Liver (tissue), 9 donors: ENCODE data around the gene CCNL1. TPM values are rescaled to one million over a fixed set of nuclear protein-coding genes. Genes with fewer than 3 reads are reported as not detected.
"Not testable (repeated sequence)": the region's sequence is repeated elsewhere in the genome, so short reads cannot be mapped to it uniquely, and the experiment has no call there.

ENCODE experiments used
- DNase-seq: peaks from one replicate; pipeline ENCODE4 v3.0.0-alpha.2; 2017; ENCODE audit warnings: low spot score
- H3K27ac ChIP-seq, 2 donors: one replicate each; pipeline ENCODE4 v1.7.0; 2013; ENCODE audit warnings: inconsistent platforms in 2 of 2, low read length in 2 of 2, control low read depth in 1 of 2, low read depth in 1 of 2, mild to moderate bottlenecking in 1 of 2
- H3K27me3 ChIP-seq, 4 donors: one replicate each; pipeline versions ENCODE4 v1.6.1 to v1.7.0; 2013; ENCODE audit warnings: low read length in 3 of 4, inconsistent platforms in 1 of 4, mild to moderate bottlenecking in 1 of 4, moderate library complexity in 1 of 4; ENCODE audit not compliant: control insufficient read depth in 4 of 4, insufficient read depth in 4 of 4
- H3K36me3 ChIP-seq, 4 donors: one replicate each; pipeline versions ENCODE4 v1.6.1 to v1.7.0; 2013; ENCODE audit warnings: low read length in 3 of 4, mild to moderate bottlenecking in 3 of 4, low read depth in 1 of 4, moderate library complexity in 1 of 4; ENCODE audit not compliant: control insufficient read depth in 4 of 4, insufficient read depth in 3 of 4
- H3K4me1 ChIP-seq, 4 donors: one replicate each; pipeline versions ENCODE4 v1.6.1 to v1.7.0; 2013; ENCODE audit warnings: low read length in 3 of 4, mild to moderate bottlenecking in 3 of 4, moderate library complexity in 1 of 4; ENCODE audit not compliant: control insufficient read depth in 4 of 4, insufficient read depth in 4 of 4
- H3K4me3 ChIP-seq, 3 donors: one replicate each; pipeline versions ENCODE4 v1.6.1 to v1.7.0; 2013; ENCODE audit warnings: low read length in 3 of 3, control low read depth in 1 of 3, low read depth in 1 of 3, mild to moderate bottlenecking in 1 of 3
- H3K9ac ChIP-seq, 2 donors: one replicate each; pipeline ENCODE4 v1.7.0; 2013; ENCODE audit warnings: low read length in 2 of 2, mild to moderate bottlenecking in 2 of 2, moderate library complexity in 2 of 2, control low read depth in 1 of 2, low read depth in 1 of 2
- H3K9me3 ChIP-seq, 4 donors: one replicate each; pipeline versions ENCODE4 v1.6.1 to v1.7.0; 2013; ENCODE audit warnings: low read length in 3 of 4; ENCODE audit not compliant: control insufficient read depth in 4 of 4
- FOXA1 ChIP-seq: IDR thresholded peaks from 2 replicates; pipeline ENCODE4 v1.6.1; 2016; ENCODE audit warnings: antibody characterized with exemption
- HNF4A ChIP-seq, 2 donors: conservative IDR thresholded peaks; 2 replicates each; pipeline ENCODE4 v1.6.1; 2016; ENCODE audit warnings: antibody characterized with exemption in 2 of 2, mild to moderate bottlenecking in 2 of 2
- HNF4G ChIP-seq: IDR thresholded peaks from 2 replicates; pipeline ENCODE4 v1.6.1; 2016; ENCODE audit warnings: antibody characterized with exemption
- NR2F2 ChIP-seq: IDR thresholded peaks from 2 replicates; pipeline ENCODE4 v1.6.1; 2016; ENCODE audit warnings: antibody characterized with exemption
- RXRA ChIP-seq, 2 donors: IDR thresholded peaks; 2 replicates each; pipeline ENCODE4 v1.6.1; 2017 to 2018; ENCODE audit warnings: antibody characterized with exemption in 2 of 2, mild to moderate bottlenecking in 1 of 2
- SP1 ChIP-seq: IDR thresholded peaks from 2 replicates; pipeline ENCODE4 v1.6.1; 2018; ENCODE audit warnings: antibody characterized with exemption, mild to moderate bottlenecking
- TAF1 ChIP-seq: conservative IDR thresholded peaks from 2 replicates; pipeline ENCODE4 v1.6.1; 2016; ENCODE audit warnings: antibody characterized with exemption, mild to moderate bottlenecking
- YY1 ChIP-seq: IDR thresholded peaks from 2 replicates; pipeline ENCODE4 v1.6.1; 2016; ENCODE audit warnings: antibody characterized with exemption, mild to moderate bottlenecking
- WGBS: extraction: QIAGEN DNeasy Blood & Tissue Kit; methylation state at CpG from one replicate; pipeline ENCODE4 v1.1.7; 2013; 5-methylcytosine and 5-hydroxymethylcytosine counted together
- polyA plus RNA-seq, 2 donors: library from polyadenylated mRNA; stranded (reverse) in 1 of 2; unstranded in 1 of 2; fragments of 200-250 nt in 1 of 2; fragments of >200 nt in 1 of 2; fragmentation: Nextera tagmentation in 1 of 2; extraction: Ambion mirVana in 1 of 2; gene quantifications; one replicate each; pipeline versions ENCODE4 v1.2.1 to v1.2.3, GENCODE V29; 2013 to 2015
- total RNA-seq, 2 donors: library from RNA; depleted of rRNA; stranded (reverse); fragments of >200 nt; gene quantifications; one replicate each; pipeline ENCODE4 v1.2.3, GENCODE V29; 2014
- TF ChIP-seq, protein P1 (sequence below): IDR thresholded peaks from 2 replicates; pipeline ENCODE4 v1.6.1; 2016; ENCODE audit warnings: antibody characterized with exemption
- TF ChIP-seq, protein P2 (sequence below): IDR thresholded peaks from 2 replicates; pipeline ENCODE4 v1.6.1; 2016; ENCODE audit warnings: antibody characterized with exemption
- TF ChIP-seq, protein P3 (sequence below): IDR thresholded peaks from 2 replicates; pipeline ENCODE4 v1.6.1; 2016; ENCODE audit warnings: antibody characterized with exemption
- donor health status: healthy.
- donor health status: healthy.
- donor health status: healthy.
- donor health status: healthy.
- donor health status: healthy.

The CCNL1 gene
- total and polyA plus RNA-seq, 4 donors: 22.7 to 163 (median 95.0) TPM

DNA sequence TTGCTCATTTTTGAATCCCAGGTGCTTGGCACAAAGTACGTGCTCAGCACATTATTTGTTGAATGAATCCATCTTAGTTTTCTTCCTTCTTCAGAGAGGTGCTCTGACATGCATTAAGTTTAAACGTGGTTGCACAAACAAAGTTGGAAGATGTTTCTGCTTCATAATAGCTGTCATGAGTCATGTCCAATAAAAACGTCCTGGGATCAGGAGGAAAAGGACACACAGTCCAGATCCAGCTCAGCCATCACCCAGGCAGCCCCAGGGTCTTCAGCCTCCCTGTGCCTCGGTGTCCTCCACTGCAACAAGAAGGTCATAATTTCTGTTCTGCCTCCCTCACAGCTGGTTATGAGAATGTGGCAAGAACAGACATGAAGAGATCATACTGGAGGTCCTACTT lies 55.4 kb downstream of the CCNL1 start:
- H3K36me3 ChIP-seq: no peaks in the 10 kb centered on the region
- H3K27ac ChIP-seq: no peak overlapping the region
- H3K4me1 ChIP-seq: peaks cover 0 to 9% (median 0%) of the 10 kb centered on the region in 4 donors
- no peaks in the 10 kb centered on the region for H3K27me3 ChIP-seq
- WGBS: 77% methylated on average over 4 of the region's 4 CpGs
- TF ChIP-seq FOXA1: no peak
- TF ChIP-seq, protein P1, sequence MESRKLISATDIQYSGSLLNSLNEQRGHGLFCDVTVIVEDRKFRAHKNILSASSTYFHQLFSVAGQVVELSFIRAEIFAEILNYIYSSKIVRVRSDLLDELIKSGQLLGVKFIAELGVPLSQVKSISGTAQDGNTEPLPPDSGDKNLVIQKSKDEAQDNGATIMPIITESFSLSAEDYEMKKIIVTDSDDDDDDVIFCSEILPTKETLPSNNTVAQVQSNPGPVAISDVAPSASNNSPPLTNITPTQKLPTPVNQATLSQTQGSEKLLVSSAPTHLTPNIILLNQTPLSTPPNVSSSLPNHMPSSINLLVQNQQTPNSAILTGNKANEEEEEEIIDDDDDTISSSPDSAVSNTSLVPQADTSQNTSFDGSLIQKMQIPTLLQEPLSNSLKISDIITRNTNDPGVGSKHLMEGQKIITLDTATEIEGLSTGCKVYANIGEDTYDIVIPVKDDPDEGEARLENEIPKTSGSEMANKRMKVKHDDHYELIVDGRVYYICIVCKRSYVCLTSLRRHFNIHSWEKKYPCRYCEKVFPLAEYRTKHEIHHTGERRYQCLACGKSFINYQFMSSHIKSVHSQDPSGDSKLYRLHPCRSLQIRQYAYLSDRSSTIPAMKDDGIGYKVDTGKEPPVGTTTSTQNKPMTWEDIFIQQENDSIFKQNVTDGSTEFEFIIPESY: no peak
- no peak for TF ChIP-seq SP1
- no peak for TF ChIP-seq HNF4G
- TF ChIP-seq, protein P2, sequence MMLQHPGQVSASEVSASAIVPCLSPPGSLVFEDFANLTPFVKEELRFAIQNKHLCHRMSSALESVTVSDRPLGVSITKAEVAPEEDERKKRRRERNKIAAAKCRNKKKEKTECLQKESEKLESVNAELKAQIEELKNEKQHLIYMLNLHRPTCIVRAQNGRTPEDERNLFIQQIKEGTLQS: no peak
- TF ChIP-seq, protein P3, sequence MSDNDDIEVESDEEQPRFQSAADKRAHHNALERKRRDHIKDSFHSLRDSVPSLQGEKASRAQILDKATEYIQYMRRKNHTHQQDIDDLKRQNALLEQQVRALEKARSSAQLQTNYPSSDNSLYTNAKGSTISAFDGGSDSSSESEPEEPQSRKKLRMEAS: no peak
- no peak overlapping the region for H3K4me3 ChIP-seq
- no peak overlapping the region for H3K9ac ChIP-seq
- H3K9me3 ChIP-seq: no peaks in the 10 kb centered on the region
- DNase-seq: no peak

DNA sequence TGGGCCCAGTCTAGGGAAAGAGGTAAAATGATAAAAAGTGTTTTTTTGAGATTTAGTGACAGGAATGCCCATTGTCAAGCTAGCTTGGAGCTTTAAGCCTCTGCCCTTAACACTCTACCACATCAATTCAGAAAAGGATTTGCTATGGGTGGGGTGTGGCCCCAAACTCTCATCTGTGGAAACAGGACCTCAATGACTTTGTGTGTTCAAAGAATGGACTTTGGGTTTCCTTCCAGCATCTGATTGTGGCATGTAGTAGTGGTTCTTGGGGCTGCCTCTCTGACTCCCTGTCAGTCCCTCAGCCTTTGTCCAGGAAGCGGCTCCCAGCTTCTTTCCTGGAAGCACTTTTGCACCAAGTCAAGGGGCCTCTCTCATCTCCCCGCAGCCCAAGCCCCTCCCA lies 56.1 kb downstream of the CCNL1 start:
- H3K4me1 ChIP-seq: peaks cover 0 to 9% (median 0%) of the 10 kb centered on the region in 4 donors
- no peak overlapping the region for H3K4me3 ChIP-seq
- H3K27ac ChIP-seq: no peak overlapping the region
- no peak for DNase-seq
- H3K36me3 ChIP-seq: no peaks in the 10 kb centered on the region
- H3K9me3 ChIP-seq: no peaks in the 10 kb centered on the region
- no peaks in the 10 kb centered on the region for H3K27me3 ChIP-seq
- 84% methylated on average over 2 of the region's 2 CpGs for WGBS
- TF ChIP-seq YY1: no peak
- no peak overlapping the region for H3K9ac ChIP-seq

DNA sequence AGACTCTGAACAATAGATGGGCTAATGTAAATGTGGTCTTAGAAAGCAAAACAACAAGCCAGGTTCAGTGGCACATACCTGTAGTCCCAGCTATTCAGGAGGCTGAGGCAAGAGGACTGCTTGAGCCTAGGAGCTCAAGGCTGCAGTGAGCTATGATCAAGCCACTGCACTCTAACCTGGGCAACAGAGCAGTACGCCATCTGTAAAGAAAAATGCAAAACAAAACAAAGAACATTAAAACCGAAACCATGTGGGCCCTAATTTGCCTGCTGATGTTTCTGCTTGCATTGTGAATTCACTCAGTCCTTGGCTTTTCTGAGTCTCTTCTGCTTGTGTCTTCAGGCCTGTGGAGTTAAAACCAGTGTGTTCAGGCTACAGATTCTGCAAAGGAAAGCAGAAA lies 56.7 kb downstream of the CCNL1 start:
- H3K27me3 ChIP-seq: no peaks in the 10 kb centered on the region
- TF ChIP-seq RXRA (IDR thresholded peaks at IDR 0.05) (no peak), HNF4A (conservative IDR thresholded peaks at IDR 0.05) (no peak), TAF1 (no peak), FOXA1 (no peak), NR2F2 (no peak)
- TF ChIP-seq, protein P3: no peak
- WGBS: 80% methylated on average over 2 of the region's 2 CpGs
- H3K4me1 ChIP-seq: peaks cover 0 to 6% (median 0%) of the 10 kb centered on the region in 4 donors
- no peak overlapping the region for H3K4me3 ChIP-seq
- DNase-seq: no peak
- H3K27ac ChIP-seq: no peak overlapping the region
- no peaks in the 10 kb centered on the region for H3K36me3 ChIP-seq
- H3K9me3 ChIP-seq: no peaks in the 10 kb centered on the region
- no peak overlapping the region for H3K9ac ChIP-seq

DNA sequence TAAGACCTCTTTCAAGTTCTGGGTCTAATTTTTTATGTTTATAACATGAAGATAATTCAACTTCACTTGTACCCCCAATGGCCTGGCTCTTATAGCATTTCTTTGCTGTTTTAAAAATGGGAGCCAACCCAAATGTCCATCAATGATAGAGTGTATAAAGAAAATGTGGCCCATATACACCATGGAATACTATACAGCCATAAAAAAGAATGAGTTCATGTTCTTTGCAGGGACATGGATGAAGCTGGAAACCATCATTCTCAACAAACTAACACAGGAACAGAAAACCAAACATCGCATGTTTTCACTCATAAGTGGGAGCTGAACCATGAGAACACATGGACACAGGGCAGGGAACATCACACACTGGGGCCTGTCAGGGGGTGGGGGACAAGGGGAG lies 57.4 kb downstream of the CCNL1 start:
- not testable (repeated sequence) for DNase-seq, H3K9ac ChIP-seq, H3K27me3 ChIP-seq, H3K4me3 ChIP-seq, H3K4me1 ChIP-seq, H3K9me3 ChIP-seq, H3K27ac ChIP-seq, H3K36me3 ChIP-seq
- 94% methylated on average over 1 of the region's 1 CpG for WGBS
